H9 (cell line): ENCODE data around the gene ADGRG1. TPM values are rescaled to one million over a fixed set of nuclear protein-coding genes. Genes with fewer than 3 reads are reported as not detected.

ENCODE experiments used
- DNase-seq: peaks from one replicate; pipeline ENCODE4 v3.0.0-alpha.2; 2017
- H2AFZ ChIP-seq: one replicate; pipeline ENCODE4 v1.6.1; 2013; ENCODE audit warnings: mild to moderate bottlenecking, low read length, control low read depth, moderate library complexity
- H2AK5ac ChIP-seq: 2 replicates; pipeline ENCODE4 v1.6.1; 2013; ENCODE audit warnings: low read length, control low read depth, mixed read lengths; ENCODE audit not compliant: insufficient read length
- H2BK120ac ChIP-seq: one replicate; pipeline ENCODE4 v1.6.1; 2013; ENCODE audit warnings: low read depth, mild to moderate bottlenecking, low read length, control low read depth, inconsistent platforms; ENCODE audit not compliant: poor library complexity, severe bottlenecking
- H2BK12ac ChIP-seq: 2 replicates; pipeline ENCODE4 v1.6.1; 2013; ENCODE audit warnings: low read length, control low read depth, mixed read lengths, low read depth; ENCODE audit not compliant: insufficient read length
- H2BK15ac ChIP-seq: 2 replicates; pipeline ENCODE4 v1.6.1; 2013; ENCODE audit warnings: low read depth, low read length, control low read depth
- H2BK20ac ChIP-seq: one replicate; pipeline ENCODE4 v1.6.1; 2013; ENCODE audit warnings: low read depth, mild to moderate bottlenecking, low read length, control low read depth, inconsistent platforms; ENCODE audit not compliant: poor library complexity, severe bottlenecking
- H2BK5ac ChIP-seq: 2 replicates; pipeline ENCODE4 v1.6.1; 2013; ENCODE audit warnings: low read length, control low read depth, mixed read lengths; ENCODE audit not compliant: insufficient read length
- H3K14ac ChIP-seq: 2 replicates; pipeline ENCODE4 v1.6.1; 2013; ENCODE audit warnings: low read length, control low read depth; ENCODE audit not compliant: insufficient read depth
- H3K18ac ChIP-seq: 2 replicates; pipeline ENCODE4 v1.6.1; 2013; ENCODE audit warnings: low read depth, mild to moderate bottlenecking, mixed read lengths, low read length, control low read depth; ENCODE audit not compliant: insufficient read length
- H3K23ac ChIP-seq: 2 replicates; pipeline ENCODE4 v1.6.1; 2013; ENCODE audit warnings: low read length, control low read depth, mixed read lengths, low read depth; ENCODE audit not compliant: insufficient read length
- H3K23me2 ChIP-seq: 2 replicates; pipeline ENCODE4 v1.6.1; 2013; ENCODE audit warnings: low read depth, mild to moderate bottlenecking, mixed read lengths, low read length, control low read depth; ENCODE audit not compliant: insufficient read length, poor library complexity, severe bottlenecking
- H3K27ac ChIP-seq: 2 replicates; pipeline ENCODE4 v1.5.1; 2013; ENCODE audit warnings: low read length, control low read depth, mixed read lengths, low read depth; ENCODE audit not compliant: insufficient read length
- H3K27me3 ChIP-seq: 2 replicates; pipeline ENCODE4 v1.6.1; 2013; ENCODE audit warnings: low read length, control low read depth, inconsistent platforms; ENCODE audit not compliant: insufficient read depth
- H3K4ac ChIP-seq: 2 replicates; pipeline ENCODE4 v1.6.1; 2013; ENCODE audit warnings: low read depth, mild to moderate bottlenecking, control low read depth, inconsistent platforms, low read length, moderate library complexity
- H3K4me1 ChIP-seq: 2 replicates; pipeline ENCODE4 v1.6.1; 2013; ENCODE audit warnings: low read length, control low read depth, inconsistent platforms; ENCODE audit not compliant: insufficient read depth
- H3K4me2 ChIP-seq: 2 replicates; pipeline ENCODE4 v1.6.1; 2013; ENCODE audit warnings: low read length, control low read depth, mixed read lengths; ENCODE audit not compliant: insufficient read length, insufficient read depth
- H3K56ac ChIP-seq: 2 replicates; pipeline ENCODE4 v1.6.1; 2013; ENCODE audit warnings: low read depth, mild to moderate bottlenecking, mixed read lengths, low read length, control low read depth; ENCODE audit not compliant: insufficient read length
- H3K79me1 ChIP-seq: 2 replicates; pipeline ENCODE4 v1.6.1; 2013; ENCODE audit warnings: low read depth, mild to moderate bottlenecking, moderate library complexity, low read length, control low read depth, inconsistent platforms; ENCODE audit not compliant: insufficient read depth, poor library complexity, severe bottlenecking
- H3K79me2 ChIP-seq: 2 replicates; pipeline ENCODE4 v1.6.1; 2013; ENCODE audit warnings: low read length, control low read depth, inconsistent platforms; ENCODE audit not compliant: insufficient read depth
- H3K9ac ChIP-seq: 2 replicates; pipeline ENCODE4 v1.6.1; 2013; ENCODE audit warnings: low read length, control low read depth, mixed read lengths; ENCODE audit not compliant: insufficient read length; ENCODE audit errors: extremely low read depth
- H3K9me3 ChIP-seq: one replicate; pipeline ENCODE4 v1.6.1; 2013; ENCODE audit warnings: low read depth, low read length, inconsistent platforms; ENCODE audit not compliant: control insufficient read depth
- H3T11ph ChIP-seq: one replicate; pipeline ENCODE4 v1.6.1; 2013; ENCODE audit warnings: mild to moderate bottlenecking, low read length, control low read depth, inconsistent platforms
- H4K20me1 ChIP-seq: one replicate; pipeline ENCODE4 v1.6.1; 2013; ENCODE audit not compliant: control insufficient read depth, insufficient read length, insufficient read depth
- H4K5ac ChIP-seq: 2 replicates; pipeline ENCODE4 v1.6.1; 2013; ENCODE audit warnings: low read depth, mild to moderate bottlenecking, mixed read lengths, low read length, control low read depth; ENCODE audit not compliant: insufficient read length
- H4K8ac ChIP-seq: replicated peaks from 2 replicates; pipeline ENCODE4 v1.6.1; 2013; ENCODE audit warnings: low read length, control low read depth, mixed read lengths, low read depth; ENCODE audit not compliant: insufficient read length
- H4K91ac ChIP-seq: 2 replicates; pipeline ENCODE4 v1.6.1; 2013; ENCODE audit warnings: low read depth, mild to moderate bottlenecking, moderate library complexity, mixed read lengths, low read length, control low read depth; ENCODE audit not compliant: insufficient read length
- H3K27ac Mint-ChIP-seq, 3 experiments: 2 replicates in 2 of 3; 3 replicates in 1 of 3; pipeline ENCODE4 v1.8.0; 2020 to 2021; ENCODE audit warnings: mixed read lengths in 3 of 3, mild to moderate bottlenecking in 1 of 3, moderate library complexity in 1 of 3
- H3K27me3 Mint-ChIP-seq: 2 replicates; pipeline ENCODE4 v1.8.0; 2021; ENCODE audit warnings: low read depth, mild to moderate bottlenecking, moderate library complexity, mixed read lengths
- H3K36me3 Mint-ChIP-seq, 3 experiments: 2 replicates in 2 of 3; 3 replicates in 1 of 3; pipeline ENCODE4 v1.8.0; 2020 to 2021; ENCODE audit warnings: low read depth in 3 of 3, mixed read lengths in 3 of 3; ENCODE audit not compliant: insufficient read depth in 1 of 3
- H3K4me1 Mint-ChIP-seq, 2 experiments: 2 replicates each; pipeline ENCODE4 v1.8.0; 2020; ENCODE audit warnings: mixed read lengths in 2 of 2
- H3K4me3 Mint-ChIP-seq, 2 experiments: 2 replicates in 1 of 2; 3 replicates in 1 of 2; pipeline ENCODE4 v1.8.0; 2020 to 2021; ENCODE audit warnings: mild to moderate bottlenecking in 2 of 2, mixed read lengths in 2 of 2, moderate library complexity in 1 of 2
- H3K9me3 Mint-ChIP-seq, 2 experiments: 2 replicates in 1 of 2; 3 replicates in 1 of 2; pipeline ENCODE4 v1.8.0; 2020; ENCODE audit warnings: mild to moderate bottlenecking in 2 of 2, mixed read lengths in 2 of 2, moderate library complexity in 1 of 2
- CTCF ChIP-seq: fragments of 200-600 bp; sonication (generic); conservative IDR thresholded peaks from 3 replicates; pipeline ENCODE4 v1.8.0; 2021; ENCODE audit warnings: antibody characterized with exemption, mild to moderate bottlenecking
- WGBS: extraction: QIAGEN DNeasy Blood & Tissue Kit; methylation state at CpG from one replicate; pipeline ENCODE4 v1.1.7; 2013; ENCODE audit warnings: missing lambda C conversion rate, low lambda C conversion rate, mixed read lengths; ENCODE audit not compliant: insufficient read length; ENCODE audit errors: extremely low coverage; 5-methylcytosine and 5-hydroxymethylcytosine counted together
- total RNA-seq: library from RNA; stranded (reverse); gene quantifications from 2 replicates; pipeline ENCODE4 v1.2.1, GENCODE V29; 2021

Gene ADGRG1
- total RNA-seq, 1 experiment from 2014 or later = 1.1 TPM

- Histone ChIP-seq H4K8ac (no peak within 1 kb of the TSS), H2BK20ac (no peak within 1 kb of the TSS), H3K23ac (no peak within 1 kb of the TSS), H2BK12ac (no peak within 1 kb of the TSS), H3K56ac (no peak within 1 kb of the TSS), H2BK5ac (no peak within 1 kb of the TSS), H3K4me2 (no peak within 1 kb of the TSS), H3K14ac (no peak within 1 kb of the TSS; the same call in 1 of the 2 replicates), H2BK120ac (no peak within 1 kb of the TSS), H4K91ac (no peak within 1 kb of the TSS), H2AK5ac (no peak within 1 kb of the TSS), H3K27me3 (no peaks in the 10 kb centered on the region), H3K9me3 (no peaks in the 10 kb centered on the region), H3K27ac (no peak within 1 kb of the TSS), H3K4ac (no peak within 1 kb of the TSS), H3K9ac (no peak within 1 kb of the TSS), H3K18ac (no peak within 1 kb of the TSS), H3K79me1 (no peaks in the 10 kb centered on the region), H3K4me1 (no peaks in the 10 kb centered on the region), H2BK15ac (no peak within 1 kb of the TSS), H4K20me1 (no peaks in the 10 kb centered on the region), H3K79me2 (no peaks in the 10 kb centered on the region), H3T11ph (no peak within 1 kb of the TSS), H4K5ac (no peak within 1 kb of the TSS), H2AFZ (no peak within 1 kb of the TSS), H3K23me2 (no peaks in the 10 kb centered on the region)
- no peak for TF ChIP-seq CTCF
- DNase-seq = peak; percentile 78
- H3K27ac Mint-ChIP-seq = peak within 1 kb of the TSS in 1 of 3 experiments; percentile 95; a peak in 3 of 7 replicates
- peaks cover 2 to 8% of the 10 kb centered on the region in 2 experiments for H3K4me1 Mint-ChIP-seq
- peak within 1 kb of the TSS; percentile 50 to 57; a peak in 4 of 5 replicates for H3K4me3 Mint-ChIP-seq
- no peaks in the 10 kb centered on the region for H3K9me3 Mint-ChIP-seq
- no peaks in the 10 kb centered on the region for H3K36me3 Mint-ChIP-seq
- WGBS = no CpG with 5 or more reads among the region's 8 CpGs
- H3K27me3 Mint-ChIP-seq = peaks cover 1% of the 10 kb centered on the region; the same call in 1 of the 2 replicates
These were observed 66.6 kb downstream of the ADGRG1 start, which contains the start of gene DRC7 for GRCh38 chr16:57694725-57695679. TSS of gene DRC7 (plus strand) at chr16:57694806. CDS start at chr16:57697950, 3,144 bp downstream.
